ENCODE measurements around the gene CABP4.

DNA sequence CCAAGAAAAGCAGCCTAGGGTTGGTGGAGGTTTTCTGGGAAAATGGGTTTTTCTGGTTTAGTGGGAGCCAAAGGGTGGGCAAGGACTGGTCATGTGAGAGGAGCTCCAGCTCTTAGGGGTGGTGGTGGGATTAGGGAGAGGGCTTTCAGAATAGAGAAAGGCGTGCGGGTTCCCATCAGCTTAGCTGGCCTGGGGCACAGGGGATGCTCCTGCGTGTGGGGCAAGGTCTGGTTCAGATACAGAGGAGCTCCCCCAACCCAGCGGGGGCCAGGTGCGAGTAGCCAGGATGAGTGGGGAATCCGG lies 13.3 kb downstream of the CABP4 start:
- TF ChIP-seq GABPA (IDR thresholded peaks at IDR 0.05; ENCODE audit: low read depth) (no peak), REST (IDR thresholded peaks at IDR 0.05; ENCODE audit: insufficient replicate concordance, low read depth) (no peak), POLR2AphosphoS5 (IDR thresholded peaks at IDR 0.05; ENCODE audit: low read depth) (no peak), SPI1 (IDR thresholded peaks at IDR 0.05; ENCODE audit: borderline replicate concordance, low read depth) (no peak)
- TF ChIP-seq, protein P1, sequence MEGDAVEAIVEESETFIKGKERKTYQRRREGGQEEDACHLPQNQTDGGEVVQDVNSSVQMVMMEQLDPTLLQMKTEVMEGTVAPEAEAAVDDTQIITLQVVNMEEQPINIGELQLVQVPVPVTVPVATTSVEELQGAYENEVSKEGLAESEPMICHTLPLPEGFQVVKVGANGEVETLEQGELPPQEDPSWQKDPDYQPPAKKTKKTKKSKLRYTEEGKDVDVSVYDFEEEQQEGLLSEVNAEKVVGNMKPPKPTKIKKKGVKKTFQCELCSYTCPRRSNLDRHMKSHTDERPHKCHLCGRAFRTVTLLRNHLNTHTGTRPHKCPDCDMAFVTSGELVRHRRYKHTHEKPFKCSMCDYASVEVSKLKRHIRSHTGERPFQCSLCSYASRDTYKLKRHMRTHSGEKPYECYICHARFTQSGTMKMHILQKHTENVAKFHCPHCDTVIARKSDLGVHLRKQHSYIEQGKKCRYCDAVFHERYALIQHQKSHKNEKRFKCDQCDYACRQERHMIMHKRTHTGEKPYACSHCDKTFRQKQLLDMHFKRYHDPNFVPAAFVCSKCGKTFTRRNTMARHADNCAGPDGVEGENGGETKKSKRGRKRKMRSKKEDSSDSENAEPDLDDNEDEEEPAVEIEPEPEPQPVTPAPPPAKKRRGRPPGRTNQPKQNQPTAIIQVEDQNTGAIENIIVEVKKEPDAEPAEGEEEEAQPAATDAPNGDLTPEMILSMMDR (IDR thresholded peaks at IDR 0.05; ENCODE audit: insufficient read depth, low read length): no peak

Data from HL-60 (cell line).